ENCODE measurements around the gene PTPN9. TPM values are rescaled to one million over a fixed set of nuclear protein-coding genes. Genes with fewer than 3 reads are reported as not detected.
"Not testable (repeated sequence)": the region's sequence is repeated elsewhere in the genome, so short reads cannot be mapped to it uniquely, and the experiment has no call there.

The PTPN9 gene
- total RNA-seq, 1 donor from 2014 or later = 20.5 TPM

DNA sequence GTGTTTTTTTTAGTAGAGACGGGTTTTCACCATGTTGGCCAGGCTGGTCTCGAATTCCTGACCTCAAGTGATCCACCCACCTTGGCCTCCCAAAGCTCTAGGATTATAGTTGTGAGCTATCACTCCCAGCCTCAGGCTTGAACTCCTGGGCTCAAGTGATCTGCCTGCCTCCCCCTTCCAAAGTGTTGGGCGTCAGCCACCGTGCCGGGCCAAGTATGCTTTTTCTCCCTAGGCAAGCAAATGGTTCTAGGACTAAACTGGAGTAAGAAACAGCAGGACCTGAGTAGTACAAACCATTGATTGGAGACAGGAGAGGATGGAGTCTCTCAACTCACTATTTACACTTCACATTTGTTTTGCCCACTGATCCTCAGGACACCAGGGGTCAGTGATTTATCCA, 4.6 kb upstream of the PTPN9 start:
- no peak for DNase-seq (ENCODE audit: low spot score)

DNA sequence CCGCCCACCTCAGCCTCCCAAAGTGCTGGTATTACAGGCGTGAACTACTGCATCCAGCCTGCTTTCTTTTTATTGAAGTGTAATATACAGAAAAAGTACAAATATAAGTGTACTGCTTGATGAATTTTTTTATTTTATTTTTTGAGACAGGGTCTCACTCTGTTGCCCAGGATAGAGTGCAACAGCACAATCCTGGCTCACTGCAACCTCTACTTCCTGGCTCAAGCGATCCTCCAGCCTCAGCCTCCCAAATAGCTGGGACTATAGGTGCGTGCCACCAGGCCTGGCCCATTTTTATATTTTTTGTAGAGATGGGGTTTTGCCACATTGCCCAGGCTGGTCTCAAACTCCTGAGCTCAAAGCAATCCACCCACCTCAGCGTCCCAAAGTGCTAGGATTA, 3.8 kb upstream of the PTPN9 start:
- DNase-seq (ENCODE audit: low spot score) = not testable (repeated sequence)

DNA sequence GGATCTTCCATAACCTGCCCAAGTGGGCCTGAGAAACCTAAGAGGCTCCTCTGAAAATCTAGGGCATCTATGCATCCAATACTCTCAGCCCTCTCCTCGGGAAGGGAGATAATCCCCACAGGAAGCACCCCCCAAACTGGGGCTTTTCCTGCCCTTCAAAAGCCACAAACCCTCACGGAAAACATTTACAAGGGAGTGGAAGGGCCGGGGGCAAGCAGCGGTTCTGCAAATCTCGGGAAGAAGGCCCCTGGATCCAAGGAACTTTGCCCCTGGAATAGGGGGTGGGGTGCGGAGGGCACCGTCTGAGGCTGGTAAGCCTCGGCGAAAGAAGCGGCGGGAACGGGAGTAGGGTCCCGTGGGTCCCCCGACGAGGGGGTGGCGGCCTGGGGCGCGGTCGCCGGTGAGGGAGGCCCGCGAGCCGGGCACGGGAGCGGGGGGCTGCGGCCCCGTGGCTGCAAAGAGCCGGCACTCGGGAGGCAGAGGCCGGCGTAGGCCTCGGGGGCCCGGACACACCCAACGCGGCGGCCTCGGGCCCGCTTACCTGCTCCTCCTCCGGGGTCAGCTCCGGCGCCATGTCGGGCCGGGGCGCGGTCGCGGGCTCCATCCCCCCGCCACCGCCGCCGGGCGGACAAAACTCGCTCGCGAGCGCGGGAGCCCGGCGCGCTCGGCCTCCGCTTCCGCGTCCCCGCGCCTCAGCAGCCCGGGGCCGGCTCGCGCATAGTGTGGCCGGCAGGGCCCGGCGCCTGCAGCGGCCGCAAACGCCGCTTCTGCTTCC, 755 bp downstream of the PTPN9 start:
- DNase-seq (ENCODE audit: low spot score) = no peak

DNA sequence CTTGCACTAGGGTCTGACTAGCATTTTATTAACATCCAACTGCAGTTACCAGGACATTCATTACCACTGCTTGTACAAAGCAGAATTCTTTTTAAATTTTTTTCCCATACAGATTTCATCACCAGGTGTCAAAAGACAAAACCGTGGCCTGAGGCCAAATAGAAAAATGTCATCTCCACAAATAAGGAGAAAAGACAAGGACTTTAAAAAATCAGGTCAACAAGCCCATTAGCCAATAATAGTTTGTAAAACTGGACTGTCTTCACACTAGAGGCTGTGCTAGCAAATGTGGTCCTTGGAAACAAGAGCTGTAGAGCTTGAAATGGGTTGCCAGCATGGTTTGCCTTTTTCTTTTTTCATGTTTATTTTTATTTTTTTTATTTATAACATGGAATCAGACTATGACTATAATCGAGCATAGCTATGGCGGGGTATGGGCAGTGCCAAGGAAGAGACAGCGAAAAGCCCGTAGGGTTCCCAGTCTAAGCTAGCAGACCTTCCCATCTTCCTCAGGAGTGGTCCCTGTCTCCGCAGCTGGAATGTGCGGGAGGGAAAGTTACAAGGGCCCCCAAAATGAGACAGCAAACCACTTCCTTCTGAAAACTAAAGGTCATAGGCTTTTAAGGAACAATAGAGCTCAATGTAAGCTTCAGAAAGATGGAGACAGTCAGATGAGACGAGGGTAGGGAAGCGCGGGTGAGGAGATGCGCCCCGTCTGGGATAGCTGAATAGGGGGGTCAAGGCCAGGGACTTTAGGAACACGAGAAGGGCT, 1.5 kb downstream of the PTPN9 start:
- no peak for DNase-seq (ENCODE audit: low spot score)

DNA sequence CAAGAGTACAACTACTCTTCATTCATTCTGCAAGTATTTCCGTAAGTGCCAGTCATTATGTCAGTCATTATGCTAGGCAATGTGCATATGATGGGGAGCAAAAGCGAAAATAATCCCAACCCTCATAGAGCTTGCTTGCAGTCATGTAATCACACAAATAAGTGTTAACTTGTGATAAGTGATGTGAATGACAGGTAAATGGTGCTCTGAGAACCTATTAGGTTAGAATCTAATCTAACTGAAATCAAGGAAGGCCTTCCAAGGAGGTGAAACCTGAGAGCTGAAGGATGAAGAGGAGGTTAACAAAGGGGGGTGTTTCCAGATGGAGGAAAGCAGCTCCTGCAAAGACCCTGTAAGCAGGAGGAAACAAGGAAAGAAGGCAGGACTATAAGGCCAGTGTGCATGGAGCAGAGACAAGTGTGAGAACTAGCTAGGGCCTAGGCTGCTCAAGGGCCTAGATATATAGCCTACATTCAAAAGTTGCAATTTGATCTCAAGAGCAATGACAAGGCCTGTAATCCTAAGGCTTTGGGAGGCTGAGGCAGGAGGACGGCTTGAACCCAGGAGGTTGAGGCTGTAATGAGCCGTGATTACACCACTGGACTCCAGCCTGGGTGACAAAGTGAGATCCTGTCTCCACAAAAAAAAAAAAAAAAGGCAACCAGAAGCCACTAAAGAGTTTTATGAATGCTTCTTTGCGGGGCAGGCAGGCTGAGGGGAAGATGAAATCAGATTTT, 5.3 kb downstream of the PTPN9 start:
- DNase-seq (ENCODE audit: low spot score) = no peak

DNA sequence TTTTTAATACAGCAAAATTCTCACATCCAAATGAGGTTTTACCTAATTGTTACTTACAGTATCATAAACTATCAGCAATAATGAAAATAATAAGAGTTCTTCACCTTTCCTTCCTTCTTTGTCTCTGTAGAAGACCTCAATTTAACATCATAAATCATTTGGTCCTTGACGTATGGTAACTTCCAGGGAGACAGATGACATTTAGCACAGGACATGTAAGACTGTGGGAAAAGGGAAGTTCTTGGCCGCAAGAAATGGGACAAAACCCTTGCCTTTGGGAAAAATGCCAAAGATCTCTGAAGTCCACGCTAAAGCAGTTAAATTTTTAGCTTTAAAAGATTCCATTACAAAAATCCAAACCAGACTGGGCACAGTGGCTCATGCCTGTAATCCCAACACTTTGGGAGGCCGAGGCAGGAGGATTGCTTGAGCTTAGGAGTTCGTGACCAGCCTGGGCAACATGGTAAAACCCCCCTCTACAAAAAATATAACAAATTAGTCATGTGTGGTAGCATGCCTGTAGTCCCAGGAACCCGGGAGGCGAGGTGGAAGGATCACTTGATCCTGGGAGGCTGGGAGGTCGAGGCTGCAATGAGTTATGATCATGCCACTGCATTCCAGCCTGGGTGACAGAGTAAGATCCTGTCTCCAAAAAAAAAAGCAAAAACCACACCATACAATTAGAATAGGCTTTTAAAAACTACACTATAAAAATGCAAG, 8.8 kb downstream of the PTPN9 start:
- DNase-seq (ENCODE audit: low spot score) = no peak

DNA sequence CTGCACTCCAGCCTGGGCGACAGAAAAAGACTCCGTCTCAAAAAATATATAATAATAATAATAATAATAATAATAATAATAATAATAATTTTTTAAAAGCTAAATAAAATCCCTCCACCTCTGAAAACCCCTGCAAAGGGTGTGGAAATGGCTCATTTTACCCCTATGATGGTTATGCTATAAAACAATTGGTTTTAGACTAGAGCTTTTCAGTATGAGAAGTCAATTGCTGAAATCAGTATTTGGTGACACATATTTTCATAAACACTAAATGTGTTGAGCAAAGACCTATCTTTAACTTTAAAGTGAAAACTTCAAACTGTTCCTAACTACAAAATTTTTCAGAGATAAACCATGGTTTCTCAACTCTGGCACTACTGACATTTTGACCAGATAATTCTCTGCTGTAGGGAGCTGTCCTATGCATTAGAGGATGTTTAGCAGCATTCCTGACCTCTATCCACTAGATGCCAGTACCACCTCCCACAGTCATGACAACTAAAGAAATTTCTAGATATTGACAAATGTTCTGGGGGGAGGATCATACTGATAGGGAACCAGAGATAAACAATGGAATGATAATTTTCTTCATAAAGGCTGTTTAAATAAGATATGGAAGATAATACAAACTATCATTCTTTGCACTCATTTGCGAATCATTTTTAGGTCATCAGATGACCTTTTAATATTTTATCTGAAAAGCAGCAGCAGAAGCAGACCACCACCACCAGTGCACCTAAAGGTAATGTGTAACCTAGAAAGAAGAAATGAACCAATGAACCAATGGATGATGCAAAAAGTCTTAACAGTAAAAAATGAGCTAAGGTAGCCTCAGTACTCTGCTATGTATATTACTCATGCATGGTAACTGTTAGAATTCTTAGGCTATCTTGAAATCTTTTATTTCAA, 13.8 kb downstream of the PTPN9 start:
- no peak for DNase-seq (ENCODE audit: low spot score)

DNA sequence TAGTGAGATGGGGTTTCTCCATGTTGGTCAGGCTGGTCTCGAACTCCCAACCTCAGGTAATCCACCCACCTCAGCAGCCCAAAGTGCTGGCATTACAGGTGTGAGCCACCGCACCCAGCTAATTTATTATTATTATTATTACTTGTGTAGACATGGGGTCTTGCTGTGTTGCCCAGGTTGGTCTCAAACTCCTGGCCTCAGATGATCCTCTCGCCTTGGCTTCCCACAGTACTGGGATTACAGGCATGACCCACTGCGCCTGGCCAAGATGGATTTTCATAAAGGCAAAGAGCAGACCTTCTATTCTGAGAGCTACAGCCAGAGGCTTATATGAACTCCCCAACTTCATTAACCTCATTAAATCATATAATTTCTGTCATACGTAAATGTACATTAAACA, 17.2 kb downstream of the PTPN9 start:
- no peak for DNase-seq (ENCODE audit: low spot score)

DNA sequence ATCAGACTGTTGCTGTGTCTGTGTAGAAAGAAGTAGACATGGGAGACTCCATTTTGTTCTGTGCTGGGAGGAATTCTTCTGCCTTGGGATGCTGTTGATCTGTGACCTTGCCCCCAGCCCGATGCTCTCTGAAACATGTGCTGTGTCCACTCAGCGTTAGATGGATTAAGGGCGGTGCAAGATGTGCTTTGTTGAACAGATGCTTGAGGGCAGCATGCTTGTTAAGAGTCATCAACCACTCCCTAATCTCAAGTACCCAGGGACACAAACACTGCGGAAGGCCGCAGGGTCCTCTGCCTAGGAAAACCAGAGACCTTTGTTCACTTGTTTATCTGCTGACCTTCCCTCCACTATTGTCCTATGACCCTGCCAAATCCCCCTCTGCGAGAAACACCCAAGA, 19.8 kb downstream of the PTPN9 start:
- DNase-seq (ENCODE audit: low spot score) = not testable (repeated sequence)

DNA sequence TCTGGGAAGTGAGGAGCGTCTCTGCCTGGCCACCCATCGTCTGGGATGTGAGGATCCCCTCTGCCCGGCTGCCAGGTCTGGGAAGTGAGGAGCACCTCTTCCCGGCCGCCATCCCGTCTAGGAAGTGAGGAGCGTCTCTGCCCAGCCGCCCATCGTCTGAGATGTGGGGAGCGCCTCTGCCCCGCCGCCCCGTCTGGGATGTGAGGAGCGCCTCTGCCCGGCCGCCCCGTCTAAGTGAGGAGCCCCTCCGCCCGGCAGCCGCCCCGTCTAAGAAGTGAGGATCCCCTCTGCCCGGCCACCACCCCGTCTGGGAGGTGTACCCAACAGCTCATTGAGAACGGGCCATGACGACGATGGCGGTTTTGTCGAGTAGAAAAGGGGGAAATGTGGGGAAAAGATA, 20.2 kb downstream of the PTPN9 start:
- DNase-seq (ENCODE audit: low spot score) = not testable (repeated sequence)

DNA sequence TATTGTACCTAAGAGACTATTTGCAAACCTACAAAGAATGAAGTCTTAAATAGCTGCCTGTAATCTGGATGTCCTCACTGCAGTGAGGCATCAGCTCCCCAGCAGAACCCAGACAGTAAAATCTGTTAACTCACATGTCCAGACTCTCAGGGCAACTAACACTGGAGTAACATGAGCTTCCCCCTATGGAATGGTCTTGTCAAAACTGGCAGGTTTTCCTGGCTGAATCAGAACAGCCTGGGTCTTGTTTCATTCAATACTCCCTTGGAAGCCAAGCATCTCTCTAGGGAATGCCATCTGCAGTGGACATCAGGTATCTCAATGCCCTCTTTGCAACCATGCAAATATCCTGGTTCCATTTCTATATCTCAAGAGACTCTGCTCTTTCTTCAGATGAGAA, 24.4 kb downstream of the PTPN9 start:
- no peak for DNase-seq (ENCODE audit: low spot score)

DNA sequence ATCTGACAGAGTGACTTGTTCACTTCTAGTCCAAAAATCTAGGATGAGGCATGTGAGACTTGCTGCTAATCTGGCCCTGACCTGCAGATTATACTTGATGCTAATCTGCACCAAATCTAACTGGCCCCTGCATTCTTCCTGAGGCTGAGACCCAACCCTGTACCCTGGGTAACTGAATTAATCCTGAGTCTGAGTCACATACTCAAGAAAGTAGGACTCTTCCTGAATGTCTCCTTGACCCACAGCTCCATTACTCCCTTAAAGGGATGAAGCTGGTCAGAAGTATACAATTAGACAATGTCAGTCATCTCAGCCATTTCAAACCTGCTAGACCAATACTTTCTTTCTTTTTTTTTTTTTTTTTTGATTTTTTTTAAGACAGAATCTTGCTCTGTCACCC, 25.5 kb downstream of the PTPN9 start:
- no peak for DNase-seq (ENCODE audit: low spot score)

DNA sequence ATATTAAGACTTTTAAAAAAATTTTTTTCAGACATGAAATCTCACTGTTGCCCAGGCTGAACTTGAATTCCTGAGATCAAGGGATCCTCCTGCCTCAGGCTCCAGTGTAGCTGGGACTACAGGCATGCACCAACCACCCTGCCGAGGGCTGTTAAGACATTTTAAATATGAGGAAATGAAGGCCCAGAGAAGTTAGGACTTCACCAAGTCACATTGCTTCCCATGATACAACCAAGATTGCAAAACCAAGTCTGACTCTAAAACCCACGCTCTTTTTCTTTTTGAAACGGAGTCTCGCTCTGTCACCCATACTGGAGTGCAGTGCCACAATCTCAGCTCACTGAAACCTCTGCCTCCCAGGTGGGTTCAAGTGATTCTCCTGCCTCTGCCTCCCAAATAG, 28.0 kb downstream of the PTPN9 start:
- no peak for DNase-seq (ENCODE audit: low spot score)

DNA sequence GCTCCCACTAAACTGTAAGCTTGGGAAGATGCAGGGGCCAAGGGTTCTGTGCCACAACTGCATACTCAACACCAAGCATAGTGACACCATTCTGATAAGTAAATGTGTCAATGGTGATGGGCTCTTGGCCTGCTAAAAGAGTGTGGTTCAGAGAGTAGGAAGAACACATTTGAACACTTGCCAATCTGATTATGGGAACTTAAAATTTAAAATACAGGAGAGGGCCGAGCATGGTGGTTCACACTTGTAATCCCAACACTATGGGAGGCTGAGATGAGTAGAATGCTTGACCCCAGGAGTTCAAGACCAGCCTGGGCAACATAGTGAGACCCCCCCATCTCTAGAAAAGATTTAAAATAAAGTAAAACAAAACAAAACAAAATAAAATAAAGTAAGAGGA, 34.1 kb downstream of the PTPN9 start:
- no peak for DNase-seq (ENCODE audit: low spot score)

DNA sequence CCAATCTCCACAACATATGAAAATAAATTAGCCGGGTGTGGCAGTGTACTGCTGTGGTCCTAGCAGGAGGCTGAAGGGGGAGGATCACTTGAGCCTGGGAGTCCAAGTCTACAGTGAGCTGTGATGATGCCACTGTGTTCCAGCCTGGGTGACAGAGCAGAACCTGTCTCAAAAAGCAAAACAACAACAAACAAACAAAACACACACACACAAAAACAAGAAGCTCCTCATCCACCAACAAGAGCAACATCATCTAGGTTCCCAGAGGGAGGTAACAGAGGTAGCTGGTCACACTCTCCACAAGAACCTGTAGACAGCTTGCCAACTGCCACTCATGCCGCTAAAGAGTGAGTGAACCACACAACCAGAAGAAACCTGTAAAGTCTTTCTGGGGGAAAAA, 34.8 kb downstream of the PTPN9 start:
- DNase-seq (ENCODE audit: low spot score) = no peak

DNA sequence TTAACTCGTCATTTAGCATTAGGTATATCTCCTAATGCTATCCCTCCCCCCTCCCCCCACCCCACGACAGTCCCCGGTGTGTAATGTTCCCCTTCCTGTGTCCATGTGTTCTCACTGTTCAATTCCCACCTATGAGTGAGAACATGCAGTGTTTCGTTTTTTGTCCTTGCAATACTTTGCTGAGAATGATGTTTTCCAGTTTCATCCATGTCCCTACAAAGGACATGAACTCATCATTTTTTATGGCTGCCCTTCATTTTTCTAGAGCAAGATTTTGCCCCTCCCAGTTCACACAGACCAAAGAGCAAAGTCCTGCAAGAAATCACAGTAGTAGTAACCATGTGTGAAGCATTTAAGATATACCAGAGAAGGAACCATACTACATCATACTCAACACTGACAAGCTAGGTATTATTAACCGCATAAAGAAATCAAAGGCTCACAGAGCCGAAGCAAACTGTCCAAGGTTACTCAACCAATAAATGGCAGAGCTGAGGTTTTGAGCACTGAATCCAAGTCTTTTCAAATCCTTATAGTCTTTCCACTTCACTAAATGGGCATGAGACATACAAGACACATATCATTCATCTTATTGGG, 36.1 kb downstream of the PTPN9 start:
- DNase-seq (ENCODE audit: low spot score) = not testable (repeated sequence)

DNA sequence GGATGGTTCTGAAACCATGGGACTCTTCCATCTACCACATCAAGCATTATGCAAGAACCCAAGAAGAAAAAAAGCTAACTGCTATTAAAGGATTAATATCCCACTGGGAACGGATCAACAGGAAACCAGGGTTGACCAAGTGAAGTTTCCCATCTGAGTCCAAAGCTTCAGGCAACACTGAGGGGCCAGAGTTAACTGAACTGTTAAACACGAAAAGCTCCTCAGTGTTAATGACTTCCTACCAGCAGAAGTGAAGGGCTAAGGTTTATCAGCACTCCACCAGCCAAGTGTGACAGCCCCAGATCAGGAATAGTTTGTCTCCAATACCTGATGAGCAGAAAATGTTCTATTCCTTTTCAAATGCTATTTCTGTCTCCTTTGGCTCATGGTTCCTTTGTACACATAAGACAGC, 36.7 kb downstream of the PTPN9 start:
- no peak for DNase-seq (ENCODE audit: low spot score)

DNA sequence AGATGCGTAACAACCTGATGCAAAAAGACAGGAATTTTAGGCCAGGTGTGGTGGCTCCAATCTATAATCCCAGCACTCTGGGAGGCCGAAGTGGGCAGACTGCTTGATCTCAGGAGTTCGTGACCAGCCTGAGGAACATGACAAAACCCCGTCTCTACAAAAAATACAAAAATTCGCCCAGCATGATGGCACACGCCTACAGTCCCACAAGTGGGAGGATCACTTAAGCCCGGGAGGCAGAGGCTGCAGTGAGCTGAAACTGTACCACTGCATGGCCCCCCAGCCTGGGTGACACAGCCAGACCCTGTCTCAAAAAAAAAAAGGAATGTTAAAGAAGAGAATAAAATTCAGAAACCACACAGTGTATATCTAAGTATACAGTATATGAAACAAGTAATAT, 40.7 kb downstream of the PTPN9 start:
- DNase-seq (ENCODE audit: low spot score) = no peak

DNA sequence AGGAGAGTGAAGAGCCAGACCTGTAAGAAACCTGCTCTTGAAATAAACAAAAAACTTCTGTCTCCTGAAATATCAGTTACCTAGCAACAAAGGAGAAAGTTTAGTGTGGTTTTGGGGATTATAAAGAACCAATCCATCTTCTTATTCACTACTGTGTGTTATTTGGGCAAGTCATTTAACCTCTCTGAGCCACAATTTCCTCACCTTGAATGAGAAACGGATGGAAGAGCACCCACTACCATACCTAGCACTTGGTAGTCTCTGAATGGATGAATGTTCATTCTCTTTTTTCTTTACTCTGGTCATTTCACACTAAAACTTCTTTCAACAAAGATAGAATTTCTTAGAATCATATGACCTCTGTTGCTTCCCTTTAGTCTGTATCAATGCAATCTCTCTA, 45.2 kb downstream of the PTPN9 start:
- DNase-seq (ENCODE audit: low spot score) = no peak
